ENCODE data around the gene TMPRSS5. TPM values are rescaled to one million over a fixed set of nuclear protein-coding genes. Genes with fewer than 3 reads are reported as not detected.
"Not testable (repeated sequence)": the region's sequence is repeated elsewhere in the genome, so short reads cannot be mapped to it uniquely, and the experiment has no call there.

Gene TMPRSS5
- total RNA-seq, 1 donor from 2014 or later = 1.6 TPM

- no peak overlapping the region for H3K27ac Mint-ChIP-seq (ENCODE audit: unreplicated experiment)
- DNase-seq (ENCODE audit: extremely low spot score, unreplicated experiment) = no peak
- no peaks in the 10 kb centered on the region for H3K27me3 Mint-ChIP-seq (ENCODE audit: unreplicated experiment)
- no peaks in the 10 kb centered on the region for H3K4me1 Mint-ChIP-seq (ENCODE audit: unreplicated experiment)
- H3K9me3 Mint-ChIP-seq (ENCODE audit: unreplicated experiment) = no peaks in the 10 kb centered on the region
- H3K4me3 Mint-ChIP-seq (ENCODE audit: unreplicated experiment) = no peak overlapping the region
- no peak for TF ChIP-seq CTCF (IDR thresholded peaks at IDR 0.05)
- peaks cover 4% of the 10 kb centered on the region for H3K36me3 Mint-ChIP-seq (ENCODE audit: unreplicated experiment)
These were observed 17.7 kb upstream of the TMPRSS5 start for GRCh38 chr11:113723787-113724186.

GRCh38 chr11:113722934-113723333 lies 16.8 kb upstream of the TMPRSS5 start:
- no peak for DNase-seq (ENCODE audit: extremely low spot score, unreplicated experiment)
- no peak overlapping the region for H3K4me3 Mint-ChIP-seq (ENCODE audit: unreplicated experiment)
- no peak overlapping the region for H3K27ac Mint-ChIP-seq (ENCODE audit: unreplicated experiment)
- H3K4me1 Mint-ChIP-seq (ENCODE audit: unreplicated experiment) = no peaks in the 10 kb centered on the region
- no peaks in the 10 kb centered on the region for H3K9me3 Mint-ChIP-seq (ENCODE audit: unreplicated experiment)
- no peak for TF ChIP-seq CTCF (IDR thresholded peaks at IDR 0.05)
- peaks cover 4% of the 10 kb centered on the region for H3K36me3 Mint-ChIP-seq (ENCODE audit: unreplicated experiment)
- H3K27me3 Mint-ChIP-seq (ENCODE audit: unreplicated experiment) = no peaks in the 10 kb centered on the region

- no peaks in the 10 kb centered on the region for H3K27me3 Mint-ChIP-seq (ENCODE audit: unreplicated experiment)
- TF ChIP-seq CTCF (IDR thresholded peaks at IDR 0.05) = no peak
- H3K9me3 Mint-ChIP-seq (ENCODE audit: unreplicated experiment) = peaks cover 2% of the 10 kb centered on the region
- H3K4me1 Mint-ChIP-seq (ENCODE audit: unreplicated experiment) = no peaks in the 10 kb centered on the region
- DNase-seq (ENCODE audit: extremely low spot score, unreplicated experiment) = no peak
- H3K4me3 Mint-ChIP-seq (ENCODE audit: unreplicated experiment) = no peak overlapping the region
- peaks cover 4% of the 10 kb centered on the region for H3K36me3 Mint-ChIP-seq (ENCODE audit: unreplicated experiment)
- H3K27ac Mint-ChIP-seq (ENCODE audit: unreplicated experiment) = no peak overlapping the region
These were observed 16.1 kb upstream of the TMPRSS5 start for GRCh38 chr11:113722221-113722620.

GRCh38 chr11:113721462-113722066 lies 15.5 kb upstream of the TMPRSS5 start:
- H3K9me3 Mint-ChIP-seq (ENCODE audit: unreplicated experiment) = peaks cover 8% of the 10 kb centered on the region
- H3K27me3 Mint-ChIP-seq (ENCODE audit: unreplicated experiment) = no peaks in the 10 kb centered on the region
- no peak for DNase-seq (ENCODE audit: extremely low spot score, unreplicated experiment)
- TF ChIP-seq CTCF (IDR thresholded peaks at IDR 0.05) = no peak
- H3K4me3 Mint-ChIP-seq (ENCODE audit: unreplicated experiment) = no peak overlapping the region
- no peak overlapping the region for H3K27ac Mint-ChIP-seq (ENCODE audit: unreplicated experiment)
- H3K4me1 Mint-ChIP-seq (ENCODE audit: unreplicated experiment) = no peaks in the 10 kb centered on the region
- peaks cover 6% of the 10 kb centered on the region for H3K36me3 Mint-ChIP-seq (ENCODE audit: unreplicated experiment)

- not testable (repeated sequence) for H3K27ac Mint-ChIP-seq (ENCODE audit: unreplicated experiment); H3K36me3 Mint-ChIP-seq (ENCODE audit: unreplicated experiment); H3K27me3 Mint-ChIP-seq (ENCODE audit: unreplicated experiment); H3K9me3 Mint-ChIP-seq (ENCODE audit: unreplicated experiment); H3K4me3 Mint-ChIP-seq (ENCODE audit: unreplicated experiment); H3K4me1 Mint-ChIP-seq (ENCODE audit: unreplicated experiment); DNase-seq (ENCODE audit: extremely low spot score, unreplicated experiment)
These were observed 14.4 kb upstream of the TMPRSS5 start for GRCh38 chr11:113720478-113720877.
